A549 (cell line): Measurements from ENCODE around the gene SCPEP1. TPM values are rescaled to one million over a fixed set of nuclear protein-coding genes. Genes with fewer than 3 reads are reported as not detected.
A peak's percentile ranks its signal among the peaks of the same experiment; 100 is the strongest.

Experiments used
- ATAC-seq, 2 experiments: fragments of 200-7000 bp in 1 of 2; fragments of >200 bp in 1 of 2; cut with Nextera tagmentation in 1 of 2; cut with Tn5 transposase in 1 of 2; 3 replicates each; pipeline versions ENCODE4 v1.8.0 to v1.9.1; 2018 to 2020; ENCODE audit warnings: mild to moderate bottlenecking in 1 of 2, moderate library complexity in 1 of 2
- CTCF ChIA-PET: fragments of 300-600 bp; sonication (Branson Sonifier 250); formaldehyde crosslinking; extraction: SDS; loops from one replicate; lab custom pipeline; 2021; ENCODE audit warnings: antibody characterized with exemption, inconsistent platforms; lab: Yijun Ruan, JAX
- POLR2A ChIA-PET: fragments of 350-600 bp; formaldehyde crosslinking; extraction: SDS; loops from one replicate; lab custom pipeline; 2021; ENCODE audit warnings: antibody characterized with exemption, inconsistent platforms; lab: Yijun Ruan, JAX
- DNase-seq, 2 experiments: peaks; one replicate each; pipeline versions ENCODE4 v3.0.0 to v3.0.0-alpha.2; 2011 to 2016; ENCODE audit warnings: low read depth in 1 of 2, low spot score in 1 of 2
- FAIRE-seq: peaks from 2 replicates; lab custom pipeline; 2011; peaks lifted over from hg19 to GRCh38; lab: Jason Lieb, UNC
- H3K27ac ChIP-seq, 2 experiments: fragments of >200 bp; sonication (Bioruptor Twin); formaldehyde crosslinking; 3 replicates each; pipeline ENCODE4 v1.5.1; 2016 to 2017
- H3K4me1 ChIP-seq: fragments of >200 bp; sonication (Bioruptor Twin); formaldehyde crosslinking; 3 replicates; pipeline ENCODE4 v1.6.1; 2016
- H3K4me2 ChIP-seq: fragments of >200 bp; sonication (Bioruptor Twin); formaldehyde crosslinking; 3 replicates; pipeline ENCODE4 v1.6.1; 2016
- H3K4me3 ChIP-seq: fragments of >200 bp; sonication (Bioruptor Twin); formaldehyde crosslinking; 3 replicates; pipeline ENCODE4 v1.5.1; 2016
- H3K9me3 ChIP-seq: fragments of >200 bp; sonication (Bioruptor Twin); formaldehyde crosslinking; 3 replicates; pipeline ENCODE4 v1.6.1; 2016
- BHLHE40 ChIP-seq: IDR thresholded peaks from 2 replicates; pipeline ENCODE4 v1.6.1; 2012; ENCODE audit warnings: low read depth, low read length, inconsistent platforms
- CHD4 ChIP-seq: fragments of 200-600 bp; sonication (generic); IDR thresholded peaks from 2 replicates; pipeline ENCODE4 v1.6.1; 2016; ENCODE audit warnings: antibody characterized with exemption, mild to moderate bottlenecking, borderline replicate concordance
- EHF ChIP-seq: fragments of 250-450 bp; sonication (Bioruptor Pico); IDR thresholded peaks from 2 replicates; pipeline ENCODE4 v1.5.0; 2020; ENCODE audit warnings: mild to moderate bottlenecking
- ESRRA ChIP-seq: fragments of 150-350 bp; IDR thresholded peaks from 2 replicates; pipeline ENCODE4 v1.6.1; 2014; ENCODE audit warnings: mild to moderate bottlenecking, low read length, borderline replicate concordance
- FOSB ChIP-seq: fragments of 250-450 bp; sonication (Bioruptor Pico); IDR thresholded peaks from 2 replicates; pipeline ENCODE4 v1.5.0; 2020; ENCODE audit warnings: mild to moderate bottlenecking, moderate library complexity
- FOSL2 ChIP-seq, 2 experiments: fragments of 450-650 bp in 1 of 2; fragments of >200 bp in 1 of 2; sonication (Bioruptor Twin) in 1 of 2; formaldehyde crosslinking; IDR thresholded peaks; 2 replicates each; pipeline versions ENCODE4 v1.5.0 to v1.6.1; 2016 to 2020; ENCODE audit warnings: mild to moderate bottlenecking in 1 of 2, moderate library complexity in 1 of 2
- FOXS1 ChIP-seq: fragments of 250-450 bp; sonication (Bioruptor Pico); IDR thresholded peaks from 2 replicates; pipeline ENCODE4 v1.5.0; 2020; ENCODE audit warnings: mild to moderate bottlenecking, moderate library complexity
- HDAC2 ChIP-seq: fragments of 200-600 bp; sonication (generic); IDR thresholded peaks from 2 replicates; pipeline ENCODE4 v1.6.1; 2016
- HEYL ChIP-seq: fragments of 250-450 bp; sonication (Bioruptor Pico); IDR thresholded peaks from 2 replicates; pipeline ENCODE4 v1.8.0; 2021; ENCODE audit warnings: mild to moderate bottlenecking, moderate library complexity
- HOXA7 ChIP-seq: fragments of 250-450 bp; sonication (Bioruptor Pico); IDR thresholded peaks from 2 replicates; pipeline ENCODE4 v1.5.0; 2020; ENCODE audit warnings: mild to moderate bottlenecking, moderate library complexity
- HOXB5 ChIP-seq: fragments of 250-450 bp; sonication (Bioruptor Pico); IDR thresholded peaks from 2 replicates; pipeline ENCODE4 v1.5.0; 2020; ENCODE audit warnings: mild to moderate bottlenecking, moderate library complexity
- JUN ChIP-seq, 2 experiments: fragments of >200 bp; sonication (Bioruptor Twin); formaldehyde crosslinking; IDR thresholded peaks; 2 replicates in 1 of 2; 3 replicates in 1 of 2; pipeline ENCODE4 v1.6.1; 2016 to 2017
- KDM1A ChIP-seq: fragments of 200-600 bp; sonication (generic); IDR thresholded peaks from 2 replicates; pipeline ENCODE4 v1.6.1; 2016; ENCODE audit warnings: low read depth, mild to moderate bottlenecking
- MAZ ChIP-seq: fragments of 150-350 bp; IDR thresholded peaks from 2 replicates; pipeline ENCODE4 v1.6.1; 2014; ENCODE audit warnings: antibody characterized with exemption, low read depth, low read length, borderline replicate concordance
- PHF8 ChIP-seq: fragments of 200-600 bp; sonication (generic); IDR thresholded peaks from 2 replicates; pipeline ENCODE4 v1.6.1; 2016; ENCODE audit warnings: low read depth, mild to moderate bottlenecking, antibody characterized with exemption, moderate library complexity, borderline replicate concordance
- POLR2A ChIP-seq: IDR thresholded peaks from 2 replicates; pipeline ENCODE4 v1.6.1; 2012; ENCODE audit warnings: mild to moderate bottlenecking, low read length
- RCOR1 ChIP-seq: fragments of 150-350 bp; IDR thresholded peaks from 2 replicates; pipeline ENCODE4 v1.6.1; 2014; ENCODE audit warnings: antibody characterized with exemption, low read length, low read depth
- RFX5 ChIP-seq: fragments of 450-650 bp; IDR thresholded peaks from 2 replicates; pipeline ENCODE4 v1.7.1; 2014; ENCODE audit warnings: antibody characterized with exemption, mild to moderate bottlenecking, moderate library complexity
- SMC3 ChIP-seq: fragments of >200 bp; sonication (Bioruptor Twin); formaldehyde crosslinking; IDR thresholded peaks from 3 replicates; pipeline ENCODE4 v1.6.1; 2018; ENCODE audit warnings: inconsistent platforms
- SREBF2 ChIP-seq: fragments of 450-650 bp; IDR thresholded peaks from 2 replicates; pipeline ENCODE4 v1.6.1; 2014; ENCODE audit warnings: mild to moderate bottlenecking, moderate library complexity
- TFCP2L1 ChIP-seq: fragments of 250-450 bp; sonication (Bioruptor Pico); IDR thresholded peaks from 2 replicates; pipeline ENCODE4 v1.5.0; 2021; ENCODE audit warnings: mild to moderate bottlenecking
- ZC3H11A ChIP-seq: fragments of 450-650 bp; IDR thresholded peaks from 2 replicates; pipeline ENCODE4 v1.6.1; 2014; ENCODE audit warnings: antibody characterized with exemption, mild to moderate bottlenecking
- ZFP36 ChIP-seq: fragments of 450-650 bp; IDR thresholded peaks from 2 replicates; pipeline ENCODE4 v1.6.1; 2014; ENCODE audit warnings: borderline replicate concordance; ENCODE audit not compliant: partially characterized antibody
- WGBS: methylation state at CpG from one replicate; pipeline ENCODE4 v1.1.6; 2017; ENCODE audit errors: missing lambda C conversion rate; 5-methylcytosine and 5-hydroxymethylcytosine counted together
- polyA plus RNA-seq, 4 experiments: library from polyadenylated mRNA; depleted of rRNA in 3 of 4; stranded (reverse); fragments of >200 nt; fragmentation: RNase III in 1 of 4; extraction: RNeasy Plus Mini Kit Qiagen cat#74134 plus additional on column Dnase treatment in 1 of 4; gene quantifications; 2 replicates in 3 of 4; 3 replicates in 1 of 4; pipeline ENCODE4 v1.2.3, GENCODE V29; 2011 to 2017
- TF ChIP-seq, protein P1 (sequence below): IDR thresholded peaks from 2 replicates; pipeline ENCODE4 v1.6.1; 2012
- TF ChIP-seq, protein P2 (sequence below): fragments of 450-650 bp; IDR thresholded peaks from 2 replicates; pipeline ENCODE4 v1.6.1; 2014; ENCODE audit warnings: antibody characterized with exemption
- TF ChIP-seq, protein P3 (sequence below): IDR thresholded peaks from 2 replicates; pipeline ENCODE4 v1.6.1; 2012; ENCODE audit warnings: low read depth, borderline replicate concordance

Gene SCPEP1
- polyA plus RNA-seq, 2 of the 4 experiments (the other 2 are of a cell fraction), result 44.5 to 45.0 TPM

DNA sequence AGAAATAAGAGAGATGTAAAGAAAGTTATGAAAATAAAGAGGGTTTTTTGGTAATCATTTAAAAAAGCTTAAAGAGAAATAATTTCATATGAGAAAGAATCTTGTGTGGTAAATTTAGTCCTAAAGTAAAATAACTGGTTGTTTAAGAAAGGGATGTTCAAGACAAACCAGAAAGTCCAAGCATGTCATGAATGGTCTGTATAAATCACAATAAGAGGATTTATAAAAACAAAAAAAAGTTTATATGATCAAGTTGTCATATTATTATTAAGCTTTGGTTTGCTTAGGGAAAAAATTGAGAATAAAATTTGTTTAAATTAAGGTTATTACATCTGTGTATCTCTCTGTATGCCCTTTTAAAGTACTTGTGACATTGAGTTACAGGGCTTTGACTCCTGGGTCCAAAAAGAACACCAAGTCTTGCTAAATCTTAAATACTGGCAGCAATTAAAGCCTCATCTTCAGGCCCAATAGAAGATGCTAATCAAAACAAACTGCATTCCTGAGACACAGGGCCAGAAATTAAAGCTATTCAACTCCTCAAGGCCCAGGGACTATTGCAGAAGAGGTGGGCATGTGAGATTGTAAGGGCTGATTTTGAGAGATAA is 48.5 kb upstream of the SCPEP1 start:
- Histone ChIP-seq H3K4me1 (no peaks in the 10 kb centered on the region), H3K27ac (no peak overlapping the region), H3K9me3 (peaks cover 23% of the 10 kb centered on the region), H3K4me3 (no peak overlapping the region), H3K4me2 (no peak overlapping the region)
- ChIA-PET CTCF (interaction anchor here (0.7 to 6.5 kb wide), 5 partner anchors 12 to 149 kb away, joined by 3 to 52 read pairs (median 4); no protein-coding TSS in a partner anchor), POLR2A (no interaction called here)
- peak in 1 of 2 experiments; percentile 47 for DNase-seq
- FAIRE-seq, result no peak
- no peak for ATAC-seq
- no peak for TF ChIP-seq HOXA7 (CRISPR knock-in tag)
- TF ChIP-seq ZFP36, result peak; percentile 94

DNA sequence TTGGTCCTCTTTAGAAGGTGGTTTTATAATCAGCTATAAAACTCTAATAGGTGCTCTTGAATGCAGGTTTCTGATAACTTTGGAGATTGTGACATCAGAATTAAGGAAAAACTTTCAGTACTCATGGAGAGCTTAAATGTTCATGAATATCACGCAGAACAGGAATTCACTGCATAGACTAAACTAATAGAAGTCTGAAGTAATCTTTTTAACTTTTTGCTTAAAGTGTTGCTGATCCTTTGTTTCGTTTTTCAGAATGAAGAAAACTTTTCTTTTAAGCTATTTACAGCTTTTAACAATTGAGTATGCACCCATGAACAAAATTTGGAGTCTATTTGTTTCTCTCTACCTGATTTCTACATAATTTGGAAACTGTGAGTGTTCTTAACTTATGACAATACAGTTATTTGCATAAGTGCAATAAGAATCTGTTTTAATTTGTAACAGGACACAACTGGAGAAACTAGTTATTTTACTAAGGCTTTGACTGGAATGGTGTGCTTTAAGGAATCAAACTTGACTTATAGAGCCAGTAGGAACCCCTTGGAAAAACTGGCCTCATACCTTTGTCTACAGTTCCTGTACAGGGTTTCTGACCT is 47.1 kb upstream of the SCPEP1 start:
- CTCF ChIA-PET, result interaction anchor here (0.6 to 6.5 kb wide), 5 partner anchors 10 to 151 kb away, joined by 3 to 52 read pairs (median 6); no protein-coding TSS in a partner anchor
- POLR2A ChIA-PET, result no interaction called here

DNA sequence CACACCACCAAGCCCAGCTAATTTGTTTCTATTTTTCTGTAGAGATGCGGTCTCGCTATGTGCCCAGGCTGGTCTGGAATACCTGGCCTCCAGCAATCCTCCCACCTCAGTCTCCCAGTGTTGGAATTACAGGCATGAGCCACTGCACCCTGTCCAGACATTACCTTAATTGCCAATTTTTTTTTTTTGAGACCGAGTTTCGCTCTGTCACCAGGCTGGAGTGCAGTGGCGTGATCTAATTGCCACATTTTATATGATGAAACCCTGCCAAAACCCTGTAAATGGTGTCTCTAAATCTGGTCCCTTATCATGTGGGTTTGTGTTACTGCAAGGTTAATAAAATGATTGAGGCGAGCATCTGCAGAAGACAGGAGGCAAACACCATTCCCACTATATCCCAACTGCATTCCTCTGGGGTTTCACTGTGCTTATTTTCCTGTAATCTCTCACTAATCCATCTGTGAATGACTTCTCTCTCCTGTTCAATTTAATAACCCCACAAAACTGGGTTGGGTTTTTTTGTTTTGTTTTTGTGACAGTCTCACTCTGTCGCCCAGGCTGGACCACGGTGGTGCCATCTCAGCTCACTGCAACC is 44.7 kb upstream of the SCPEP1 start:
- ChIA-PET POLR2A (interaction anchor here (1.9 kb wide), 1 partner anchor 20 kb away, joined by 9 read pairs; the partner anchor contains the start of gene TRIM25), CTCF (interaction anchor here (0.7 to 6.5 kb wide), 4 partner anchors 8 to 1127 kb away, joined by 3 to 52 read pairs (median 20); no protein-coding TSS in a partner anchor)
- Histone ChIP-seq H3K4me1 (no peaks in the 10 kb centered on the region), H3K27ac (no peak overlapping the region), H3K9me3 (peaks cover 21% of the 10 kb centered on the region), H3K4me3 (no peak overlapping the region), H3K4me2 (no peak overlapping the region)
- no peak for DNase-seq
- 93% methylated on average over 8 of the region's 8 CpGs for WGBS
- no peak for ATAC-seq
- TF ChIP-seq SMC3 (no peak), FOSB (no peak), HOXB5 (CRISPR knock-in tag) (no peak), ZFP36 (no peak), HEYL (CRISPR knock-in tag) (no peak), FOSL2 (IDR thresholded peaks at IDR 0.05) (no peak), FOSL2 (CRISPR knock-in tag; IDR thresholded peaks at IDR 0.05) (no peak), POLR2A (no peak), SREBF2 (no peak), JUN (IDR thresholded peaks at IDR 0.05) (no peak)
- TF ChIP-seq, protein P1, sequence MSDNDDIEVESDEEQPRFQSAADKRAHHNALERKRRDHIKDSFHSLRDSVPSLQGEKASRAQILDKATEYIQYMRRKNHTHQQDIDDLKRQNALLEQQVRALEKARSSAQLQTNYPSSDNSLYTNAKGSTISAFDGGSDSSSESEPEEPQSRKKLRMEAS, result no peak
- TF ChIP-seq, protein P2, sequence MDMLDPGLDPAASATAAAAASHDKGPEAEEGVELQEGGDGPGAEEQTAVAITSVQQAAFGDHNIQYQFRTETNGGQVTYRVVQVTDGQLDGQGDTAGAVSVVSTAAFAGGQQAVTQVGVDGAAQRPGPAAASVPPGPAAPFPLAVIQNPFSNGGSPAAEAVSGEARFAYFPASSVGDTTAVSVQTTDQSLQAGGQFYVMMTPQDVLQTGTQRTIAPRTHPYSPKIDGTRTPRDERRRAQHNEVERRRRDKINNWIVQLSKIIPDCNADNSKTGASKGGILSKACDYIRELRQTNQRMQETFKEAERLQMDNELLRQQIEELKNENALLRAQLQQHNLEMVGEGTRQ, result no peak
- FAIRE-seq, result no peak

More for the DNA sequence above, 47.1 kb upstream of the SCPEP1 start:
- H3K4me1 ChIP-seq, result no peaks in the 10 kb centered on the region
- H3K27ac ChIP-seq, result no peak overlapping the region
- no peak overlapping the region for H3K4me2 ChIP-seq
- ATAC-seq (no peak), DNase-seq (no peak), FAIRE-seq (no peak)
- WGBS, result 55% methylated on average over 2 of the region's 2 CpGs
- peaks cover 23% of the 10 kb centered on the region for H3K9me3 ChIP-seq
- H3K4me3 ChIP-seq, result no peak overlapping the region
- no peak for TF ChIP-seq CHD4
- TF ChIP-seq FOXS1 (CRISPR knock-in tag), result no peak
- TF ChIP-seq BHLHE40, result no peak
- TF ChIP-seq POLR2A, result no peak
- TF ChIP-seq RCOR1, result no peak
- TF ChIP-seq MAZ, result no peak
- TF ChIP-seq RFX5, result no peak
- TF ChIP-seq JUN (IDR thresholded peaks at IDR 0.05), result no peak
- TF ChIP-seq, protein P3, sequence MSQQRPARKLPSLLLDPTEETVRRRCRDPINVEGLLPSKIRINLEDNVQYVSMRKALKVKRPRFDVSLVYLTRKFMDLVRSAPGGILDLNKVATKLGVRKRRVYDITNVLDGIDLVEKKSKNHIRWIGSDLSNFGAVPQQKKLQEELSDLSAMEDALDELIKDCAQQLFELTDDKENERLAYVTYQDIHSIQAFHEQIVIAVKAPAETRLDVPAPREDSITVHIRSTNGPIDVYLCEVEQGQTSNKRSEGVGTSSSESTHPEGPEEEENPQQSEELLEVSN, result no peak
- no peak for TF ChIP-seq EHF (CRISPR knock-in tag)
- TF ChIP-seq FOSL2 (IDR thresholded peaks at IDR 0.05), result no peak
- TF ChIP-seq FOSL2 (CRISPR knock-in tag; IDR thresholded peaks at IDR 0.05), result no peak
- TF ChIP-seq TFCP2L1, result no peak
- TF ChIP-seq PHF8, result no peak
- TF ChIP-seq KDM1A, result no peak
- TF ChIP-seq HDAC2, result no peak
- TF ChIP-seq ESRRA, result no peak
- no peak for TF ChIP-seq ZC3H11A
- TF ChIP-seq SREBF2, result no peak
